HEK293 (cell line): ENCODE data around the gene RILPL1.

Experiments
- KLF7 ChIP-seq: fragments of 450-650 bp; formaldehyde crosslinking; IDR thresholded peaks from 2 replicates; pipeline ENCODE4 v1.5.1; 2016; ENCODE audit warnings: missing biosample characterization, missing genetic modification characterization, borderline replicate concordance
- SALL2 ChIP-seq: fragments of 450-650 bp; formaldehyde crosslinking; IDR thresholded peaks from 2 replicates; pipeline ENCODE4 v1.5.0; 2017; ENCODE audit warnings: missing biosample characterization, mild to moderate bottlenecking, missing genetic modification characterization, borderline replicate concordance
- WT1 ChIP-seq: fragments of 450-650 bp; formaldehyde crosslinking; IDR thresholded peaks from 2 replicates; pipeline ENCODE4 v1.5.1; 2016; ENCODE audit warnings: missing biosample characterization, missing genetic modification characterization
- ZBTB7A ChIP-seq: fragments of 450-650 bp; formaldehyde crosslinking; IDR thresholded peaks from 2 replicates; pipeline ENCODE4 v1.5.1; 2016; ENCODE audit warnings: low read depth, missing biosample characterization, missing genetic modification characterization
- ZNF184 ChIP-seq: fragments of 450-650 bp; IDR thresholded peaks from 2 replicates; pipeline ENCODE4 v1.5.1; 2018; ENCODE audit warnings: missing biosample characterization, mild to moderate bottlenecking, missing genetic modification characterization
- ZNF211 ChIP-seq: fragments of 450-650 bp; formaldehyde crosslinking; IDR thresholded peaks from 2 replicates; pipeline ENCODE4 v1.5.1; 2016; ENCODE audit warnings: low read depth, missing biosample characterization, missing genetic modification characterization
- ZNF660 ChIP-seq: fragments of 450-650 bp; IDR thresholded peaks from 2 replicates; pipeline ENCODE4 v1.5.1; 2018; ENCODE audit warnings: missing biosample characterization, mild to moderate bottlenecking, missing genetic modification characterization
- ZNF747 ChIP-seq: fragments of 450-650 bp; formaldehyde crosslinking; IDR thresholded peaks from 2 replicates; pipeline ENCODE4 v1.5.1; 2016; ENCODE audit warnings: missing biosample characterization, missing genetic modification characterization
- TF ChIP-seq, protein P1 (sequence below): fragments of 450-650 bp; formaldehyde crosslinking; IDR thresholded peaks from 2 replicates; pipeline ENCODE4 v1.5.1; 2016; ENCODE audit warnings: missing biosample characterization, missing genetic modification characterization

DNA sequence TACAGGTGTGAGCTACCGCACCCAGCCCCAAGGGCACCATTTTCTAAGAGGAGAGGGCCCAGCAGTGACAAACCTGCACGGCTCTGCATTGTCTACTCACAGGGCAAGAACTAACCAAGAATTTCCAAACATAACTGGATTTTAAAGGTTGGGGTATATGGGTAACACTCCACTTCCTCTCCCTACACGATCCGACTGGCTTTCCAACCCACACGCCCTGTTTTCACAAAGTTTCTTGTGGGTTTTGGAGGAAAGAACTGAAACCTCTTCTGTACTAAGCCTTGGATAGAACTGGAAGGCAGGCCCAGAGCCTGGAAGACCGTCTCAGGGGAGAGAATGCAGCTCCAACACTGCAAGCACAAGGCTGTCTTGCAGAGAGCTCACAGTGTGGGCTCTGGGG, 50.6 kb downstream of the RILPL1 start:
- no peak for TF ChIP-seq ZNF660 (tag by site-specific recombination)
- TF ChIP-seq, protein P1, sequence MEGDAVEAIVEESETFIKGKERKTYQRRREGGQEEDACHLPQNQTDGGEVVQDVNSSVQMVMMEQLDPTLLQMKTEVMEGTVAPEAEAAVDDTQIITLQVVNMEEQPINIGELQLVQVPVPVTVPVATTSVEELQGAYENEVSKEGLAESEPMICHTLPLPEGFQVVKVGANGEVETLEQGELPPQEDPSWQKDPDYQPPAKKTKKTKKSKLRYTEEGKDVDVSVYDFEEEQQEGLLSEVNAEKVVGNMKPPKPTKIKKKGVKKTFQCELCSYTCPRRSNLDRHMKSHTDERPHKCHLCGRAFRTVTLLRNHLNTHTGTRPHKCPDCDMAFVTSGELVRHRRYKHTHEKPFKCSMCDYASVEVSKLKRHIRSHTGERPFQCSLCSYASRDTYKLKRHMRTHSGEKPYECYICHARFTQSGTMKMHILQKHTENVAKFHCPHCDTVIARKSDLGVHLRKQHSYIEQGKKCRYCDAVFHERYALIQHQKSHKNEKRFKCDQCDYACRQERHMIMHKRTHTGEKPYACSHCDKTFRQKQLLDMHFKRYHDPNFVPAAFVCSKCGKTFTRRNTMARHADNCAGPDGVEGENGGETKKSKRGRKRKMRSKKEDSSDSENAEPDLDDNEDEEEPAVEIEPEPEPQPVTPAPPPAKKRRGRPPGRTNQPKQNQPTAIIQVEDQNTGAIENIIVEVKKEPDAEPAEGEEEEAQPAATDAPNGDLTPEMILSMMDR: no peak
- TF ChIP-seq WT1 (tag by site-specific recombination): no peak
- no peak for TF ChIP-seq ZBTB7A (tag by site-specific recombination)
- no peak for TF ChIP-seq KLF7 (tag by site-specific recombination)
- no peak for TF ChIP-seq SALL2 (tag by site-specific recombination)
- TF ChIP-seq ZNF184 (tag by site-specific recombination): no peak
- TF ChIP-seq ZNF747 (tag by site-specific recombination): no peak
- no peak for TF ChIP-seq ZNF211 (tag by site-specific recombination)
